ENCODE measurements around the gene POP4. TPM values are rescaled to one million over a fixed set of nuclear protein-coding genes. Genes with fewer than 3 reads are reported as not detected.
A peak's percentile ranks its signal among the peaks of the same experiment; 100 is the strongest.

The POP4 gene
- total and polyA plus RNA-seq, 9 of the 15 experiments (the other 6 are each of a cell fraction or from before 2014, with no cell fraction given) = 42.1 to 128 (median 99.0) TPM

DNA sequence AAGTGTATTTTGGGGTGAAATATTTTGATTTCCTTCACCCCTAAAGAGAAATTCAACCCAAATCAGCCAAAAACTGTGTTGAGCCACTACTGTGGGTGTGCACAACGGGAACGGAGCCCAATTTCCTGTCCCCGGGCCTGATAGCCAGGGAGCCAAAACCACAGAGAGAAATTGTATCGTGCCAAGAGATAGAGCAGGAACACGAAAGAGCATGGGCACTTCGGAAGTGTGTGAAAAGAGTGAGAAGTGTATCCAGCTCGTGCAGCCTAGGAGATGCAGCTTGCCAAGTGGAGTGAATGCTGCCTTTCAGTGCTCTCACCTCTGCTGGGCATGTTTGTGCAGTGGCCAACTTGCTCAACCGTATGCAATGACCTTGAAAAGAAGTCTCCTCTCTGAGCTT, 39.8 kb downstream of the POP4 start (continued):
- TF ChIP-seq, protein P1, sequence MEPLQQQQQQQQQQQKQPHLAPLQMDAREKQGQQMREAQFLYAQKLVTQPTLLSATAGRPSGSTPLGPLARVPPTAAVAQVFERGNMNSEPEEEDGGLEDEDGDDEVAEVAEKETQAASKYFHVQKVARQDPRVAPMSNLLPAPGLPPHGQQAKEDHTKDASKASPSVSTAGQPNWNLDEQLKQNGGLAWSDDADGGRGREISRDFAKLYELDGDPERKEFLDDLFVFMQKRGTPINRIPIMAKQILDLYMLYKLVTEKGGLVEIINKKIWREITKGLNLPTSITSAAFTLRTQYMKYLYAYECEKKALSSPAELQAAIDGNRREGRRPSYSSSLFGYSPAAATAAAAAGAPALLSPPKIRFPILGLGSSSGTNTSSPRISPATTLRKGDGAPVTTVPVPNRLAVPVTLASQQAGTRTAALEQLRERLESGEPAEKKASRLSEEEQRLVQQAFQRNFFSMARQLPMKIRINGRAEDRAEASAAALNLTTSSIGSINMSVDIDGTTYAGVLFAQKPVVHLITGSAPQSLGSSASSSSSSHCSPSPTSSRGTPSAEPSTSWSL (CRISPR knock-in tag; IDR thresholded peaks at IDR 0.05; ENCODE audit: borderline replicate concordance) = no peak
- TF ChIP-seq KDM2B (CRISPR knock-in tag; IDR thresholded peaks at IDR 0.05) (no peak), ETV1 (tag; conservative IDR thresholded peaks at IDR 0.05; ENCODE audit: low read depth) (peak; percentile 69), ZNF175 (CRISPR knock-in tag; IDR thresholded peaks at IDR 0.05; ENCODE audit: low read depth) (0 out of 2 replicates have a peak, but pooled peaks have one; percentile 42), MTF1 (CRISPR knock-in tag; IDR thresholded peaks at IDR 0.05; ENCODE audit: borderline replicate concordance) (no peak), TAL1 (IDR thresholded peaks at IDR 0.05) (no peak), FOXJ3 (CRISPR knock-in tag; IDR thresholded peaks at IDR 0.05) (no peak), GABPA (tag; conservative IDR thresholded peaks at IDR 0.05; ENCODE audit: low read depth) (0 out of 2 replicates have a peak, but pooled peaks have one; percentile 22), U2AF1 (optimal IDR thresholded peaks at IDR 0.05; ENCODE audit: low read depth, low read length) (no peak), SMARCE1 (IDR thresholded peaks at IDR 0.05) (0 out of 2 replicates have a peak, but pooled peaks have one; percentile 21), ZNF75A (CRISPR knock-in tag; IDR thresholded peaks at IDR 0.05) (peak; percentile 63; the same call in 1 of the 2 replicates), ZNF766 (CRISPR knock-in tag; conservative IDR thresholded peaks at IDR 0.05) (0 out of 2 replicates have a peak, but pooled peaks have one; percentile 29), RBM25 (IDR thresholded peaks at IDR 0.05; ENCODE audit: low read depth, low read length, severe bottlenecking) (peak; percentile 64), CTBP1 (IDR thresholded peaks at IDR 0.05; ENCODE audit: borderline replicate concordance) (peak; percentile 65), CXXC5 (CRISPR knock-in tag; IDR thresholded peaks at IDR 0.05) (0 out of 2 replicates have a peak, but pooled peaks have one; percentile 28), ESRRA (IDR thresholded peaks at IDR 0.05; ENCODE audit: borderline replicate concordance, low read depth) (peak; percentile 98)
- TF ChIP-seq, protein P2, sequence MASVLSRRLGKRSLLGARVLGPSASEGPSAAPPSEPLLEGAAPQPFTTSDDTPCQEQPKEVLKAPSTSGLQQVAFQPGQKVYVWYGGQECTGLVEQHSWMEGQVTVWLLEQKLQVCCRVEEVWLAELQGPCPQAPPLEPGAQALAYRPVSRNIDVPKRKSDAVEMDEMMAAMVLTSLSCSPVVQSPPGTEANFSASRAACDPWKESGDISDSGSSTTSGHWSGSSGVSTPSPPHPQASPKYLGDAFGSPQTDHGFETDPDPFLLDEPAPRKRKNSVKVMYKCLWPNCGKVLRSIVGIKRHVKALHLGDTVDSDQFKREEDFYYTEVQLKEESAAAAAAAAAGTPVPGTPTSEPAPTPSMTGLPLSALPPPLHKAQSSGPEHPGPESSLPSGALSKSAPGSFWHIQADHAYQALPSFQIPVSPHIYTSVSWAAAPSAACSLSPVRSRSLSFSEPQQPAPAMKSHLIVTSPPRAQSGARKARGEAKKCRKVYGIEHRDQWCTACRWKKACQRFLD (CRISPR knock-in tag; IDR thresholded peaks at IDR 0.05) = peak; percentile 51; the same call in 1 of the 2 replicates
- TF ChIP-seq, protein P3, sequence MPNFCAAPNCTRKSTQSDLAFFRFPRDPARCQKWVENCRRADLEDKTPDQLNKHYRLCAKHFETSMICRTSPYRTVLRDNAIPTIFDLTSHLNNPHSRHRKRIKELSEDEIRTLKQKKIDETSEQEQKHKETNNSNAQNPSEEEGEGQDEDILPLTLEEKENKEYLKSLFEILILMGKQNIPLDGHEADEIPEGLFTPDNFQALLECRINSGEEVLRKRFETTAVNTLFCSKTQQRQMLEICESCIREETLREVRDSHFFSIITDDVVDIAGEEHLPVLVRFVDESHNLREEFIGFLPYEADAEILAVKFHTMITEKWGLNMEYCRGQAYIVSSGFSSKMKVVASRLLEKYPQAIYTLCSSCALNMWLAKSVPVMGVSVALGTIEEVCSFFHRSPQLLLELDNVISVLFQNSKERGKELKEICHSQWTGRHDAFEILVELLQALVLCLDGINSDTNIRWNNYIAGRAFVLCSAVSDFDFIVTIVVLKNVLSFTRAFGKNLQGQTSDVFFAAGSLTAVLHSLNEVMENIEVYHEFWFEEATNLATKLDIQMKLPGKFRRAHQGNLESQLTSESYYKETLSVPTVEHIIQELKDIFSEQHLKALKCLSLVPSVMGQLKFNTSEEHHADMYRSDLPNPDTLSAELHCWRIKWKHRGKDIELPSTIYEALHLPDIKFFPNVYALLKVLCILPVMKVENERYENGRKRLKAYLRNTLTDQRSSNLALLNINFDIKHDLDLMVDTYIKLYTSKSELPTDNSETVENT (CRISPR knock-in tag; IDR thresholded peaks at IDR 0.05) = 0 out of 2 replicates have a peak, but pooled peaks have one; percentile 23
- TF ChIP-seq, protein P4, sequence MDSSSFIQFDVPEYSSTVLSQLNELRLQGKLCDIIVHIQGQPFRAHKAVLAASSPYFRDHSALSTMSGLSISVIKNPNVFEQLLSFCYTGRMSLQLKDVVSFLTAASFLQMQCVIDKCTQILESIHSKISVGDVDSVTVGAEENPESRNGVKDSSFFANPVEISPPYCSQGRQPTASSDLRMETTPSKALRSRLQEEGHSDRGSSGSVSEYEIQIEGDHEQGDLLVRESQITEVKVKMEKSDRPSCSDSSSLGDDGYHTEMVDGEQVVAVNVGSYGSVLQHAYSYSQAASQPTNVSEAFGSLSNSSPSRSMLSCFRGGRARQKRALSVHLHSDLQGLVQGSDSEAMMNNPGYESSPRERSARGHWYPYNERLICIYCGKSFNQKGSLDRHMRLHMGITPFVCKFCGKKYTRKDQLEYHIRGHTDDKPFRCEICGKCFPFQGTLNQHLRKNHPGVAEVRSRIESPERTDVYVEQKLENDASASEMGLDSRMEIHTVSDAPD (CRISPR knock-in tag; IDR thresholded peaks at IDR 0.05) = no peak
- TF ChIP-seq, protein P5, sequence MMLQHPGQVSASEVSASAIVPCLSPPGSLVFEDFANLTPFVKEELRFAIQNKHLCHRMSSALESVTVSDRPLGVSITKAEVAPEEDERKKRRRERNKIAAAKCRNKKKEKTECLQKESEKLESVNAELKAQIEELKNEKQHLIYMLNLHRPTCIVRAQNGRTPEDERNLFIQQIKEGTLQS (IDR thresholded peaks at IDR 0.05) = no peak
- TF ChIP-seq, protein P5 (CRISPR knock-in tag; conservative IDR thresholded peaks at IDR 0.05) = no peak

All from K562 (cell line).